GM23338 (cell line): ENCODE data around the gene MYO18B. TPM values are rescaled to one million over a fixed set of nuclear protein-coding genes. Genes with fewer than 3 reads are reported as not detected.
A peak's percentile ranks its signal among the peaks of the same experiment; 100 is the strongest.

Experiments used
- ATAC-seq: fragments of 200-7000 bp; cut with Tn5 transposase; 3 replicates; pipeline ENCODE4 v1.9.1; 2020
- DNase-seq: peaks from one replicate; pipeline ENCODE4 v3.0.0-alpha.2; 2015; ENCODE audit warnings: low spot score
- H2AFZ ChIP-seq: fragments of 200-600 bp; sonication (generic); 2 replicates; pipeline ENCODE4 v1.8.0; 2016; ENCODE audit warnings: antibody characterized with exemption, mild to moderate bottlenecking, moderate library complexity
- H3F3A ChIP-seq: fragments of 200-600 bp; sonication (generic); replicated peaks from 2 replicates; pipeline ENCODE4 v1.8.0; 2017; ENCODE audit warnings: antibody characterized with exemption, mixed run types, low read depth
- H3K27ac ChIP-seq: fragments of 200-600 bp; sonication (generic); 2 replicates; pipeline ENCODE4 v1.6.1; 2016; ENCODE audit warnings: low read depth
- H3K27me3 ChIP-seq: fragments of 200-600 bp; sonication (generic); 2 replicates; pipeline ENCODE4 v1.8.0; 2016; ENCODE audit warnings: mild to moderate bottlenecking, mixed run types, moderate library complexity; ENCODE audit not compliant: insufficient read depth
- H3K36me3 ChIP-seq: fragments of 200-600 bp; sonication (generic); 2 replicates; pipeline ENCODE4 v1.8.0; 2016; ENCODE audit warnings: mild to moderate bottlenecking; ENCODE audit not compliant: insufficient read depth
- H3K4me1 ChIP-seq: fragments of 200-600 bp; sonication (generic); 2 replicates; pipeline ENCODE4 v1.8.0; 2016; ENCODE audit warnings: mild to moderate bottlenecking, moderate library complexity; ENCODE audit not compliant: insufficient read depth
- H3K4me2 ChIP-seq: fragments of 200-600 bp; sonication (generic); 2 replicates; pipeline ENCODE4 v1.7.1; 2017; ENCODE audit warnings: mixed run types
- H3K4me3 ChIP-seq: fragments of 200-600 bp; sonication (generic); 2 replicates; pipeline ENCODE4 v1.6.1; 2016; ENCODE audit warnings: mixed run types
- H3K79me2 ChIP-seq: fragments of 200-600 bp; sonication (generic); replicated peaks from 2 replicates; pipeline ENCODE4 v1.8.0; 2017; ENCODE audit warnings: mild to moderate bottlenecking; ENCODE audit not compliant: insufficient read depth
- H3K9me2 ChIP-seq: fragments of 200-600 bp; sonication (generic); 2 replicates; pipeline ENCODE4 v1.8.0; 2017; ENCODE audit not compliant: insufficient read depth
- H4K20me1 ChIP-seq: fragments of 200-600 bp; sonication (generic); replicated peaks from 2 replicates; pipeline ENCODE4 v1.8.0; 2017; ENCODE audit warnings: mild to moderate bottlenecking; ENCODE audit not compliant: insufficient read depth
- H3K27ac Mint-ChIP-seq: 2 replicates; pipeline ENCODE4 v1.8.0; 2020; ENCODE audit warnings: inconsistent platforms, mild to moderate bottlenecking, moderate library complexity, mixed read lengths
- H3K27me3 Mint-ChIP-seq: 3 replicates; pipeline ENCODE4 v1.8.0; 2022; ENCODE audit warnings: low read depth, mild to moderate bottlenecking, moderate library complexity, mixed read lengths, inconsistent platforms; ENCODE audit not compliant: insufficient read depth, poor library complexity
- H3K36me3 Mint-ChIP-seq: 3 replicates; pipeline ENCODE4 v1.8.0; 2021; ENCODE audit warnings: low read depth, mild to moderate bottlenecking, inconsistent platforms, moderate library complexity, mixed read lengths
- H3K4me1 Mint-ChIP-seq: 3 replicates; pipeline ENCODE4 v1.8.0; 2020; ENCODE audit warnings: mild to moderate bottlenecking, inconsistent platforms, mixed read lengths
- H3K4me3 Mint-ChIP-seq: 3 replicates; pipeline ENCODE4 v1.8.0; 2021; ENCODE audit warnings: moderate library complexity, mild to moderate bottlenecking, inconsistent platforms, mixed read lengths
- H3K9me3 Mint-ChIP-seq: 3 replicates; pipeline ENCODE4 v1.8.0; 2020; ENCODE audit warnings: moderate library complexity, mild to moderate bottlenecking, inconsistent platforms, mixed read lengths
- CREB1 ChIP-seq: fragments of 250-450 bp; sonication (Bioruptor Pico); IDR thresholded peaks from 2 replicates; pipeline ENCODE4 v1.5.0; 2020; ENCODE audit warnings: low read depth, mild to moderate bottlenecking, moderate library complexity
- EZH2 ChIP-seq: fragments of 200-600 bp; sonication (generic); IDR thresholded peaks from one replicate; pipeline ENCODE4 v1.8.0; 2017; ENCODE audit warnings: antibody characterized with exemption, mild to moderate bottlenecking, low read depth; ENCODE audit not compliant: unreplicated experiment
- EZH2phosphoT487 ChIP-seq: fragments of 200-600 bp; sonication (generic); IDR thresholded peaks from one replicate; pipeline ENCODE4 v1.8.1; 2018; ENCODE audit warnings: antibody characterized with exemption; ENCODE audit not compliant: unreplicated experiment
- JUNB ChIP-seq: IDR thresholded peaks from one replicate; pipeline ENCODE4 v1.6.1; 2016; ENCODE audit warnings: antibody characterized with exemption; ENCODE audit not compliant: unreplicated experiment
- NANOG ChIP-seq: IDR thresholded peaks from 2 replicates; pipeline ENCODE4 v1.6.1; 2016; ENCODE audit warnings: antibody characterized with exemption, borderline replicate concordance
- POLR2AphosphoS5 ChIP-seq: IDR thresholded peaks from 2 replicates; pipeline ENCODE4 v1.6.1; 2016; ENCODE audit warnings: antibody characterized with exemption, low read depth
- STAT1 ChIP-seq: IDR thresholded peaks from one replicate; pipeline ENCODE4 v1.6.1; 2016; ENCODE audit warnings: antibody characterized with exemption; ENCODE audit not compliant: unreplicated experiment
- ZNF114 ChIP-seq: fragments of 250-450 bp; sonication (Bioruptor Pico); IDR thresholded peaks from 2 replicates; pipeline ENCODE4 v1.5.0; 2020; ENCODE audit warnings: mild to moderate bottlenecking, moderate library complexity
- ZNF331 ChIP-seq: fragments of 250-450 bp; sonication (Bioruptor Pico); IDR thresholded peaks from 2 replicates; pipeline ENCODE4 v1.5.0; 2020; ENCODE audit warnings: low read depth, mild to moderate bottlenecking, moderate library complexity
- polyA plus RNA-seq: library from polyadenylated mRNA; unstranded; fragments of >200 nt; fragmentation: Nextera tagmentation; extraction: Ambion mirVana; gene quantifications from 2 replicates; pipeline ENCODE4 v1.2.1, GENCODE V29; 2016
- total RNA-seq: library from RNA; depleted of rRNA; stranded (reverse); fragments of >200 nt; shearing (Covaris generic); gene quantifications from 2 replicates; pipeline ENCODE4 v1.2.3, GENCODE V29; 2014
- TF ChIP-seq, protein P1 (sequence below): fragments of 250-450 bp; sonication (Bioruptor Pico); IDR thresholded peaks from 2 replicates; pipeline ENCODE4 v1.5.0; 2020; ENCODE audit warnings: mild to moderate bottlenecking, moderate library complexity
- TF ChIP-seq, protein P2 (sequence below): IDR thresholded peaks from 2 replicates; pipeline ENCODE4 v1.6.1; 2016; ENCODE audit warnings: antibody characterized with exemption
- TF ChIP-seq, protein P3 (sequence below), 2 experiments: fragments of 200-600 bp in 1 of 2; sonication (generic) in 1 of 2; conservative IDR thresholded peaks; 2 replicates each; pipeline versions ENCODE4 v1.5.1 to v1.6.1; 2016 to 2017; ENCODE audit warnings: antibody characterized with exemption in 2 of 2, low read depth in 2 of 2, mild to moderate bottlenecking in 2 of 2, moderate library complexity in 1 of 2
- TF ChIP-seq, protein P4 (sequence below): IDR thresholded peaks from one replicate; pipeline ENCODE4 v1.6.1; 2018; ENCODE audit warnings: antibody characterized with exemption; ENCODE audit not compliant: unreplicated experiment

Gene MYO18B
- total and polyA plus RNA-seq, 2 experiments from 2014 or later, result 0.36 to 0.45 TPM

DNA sequence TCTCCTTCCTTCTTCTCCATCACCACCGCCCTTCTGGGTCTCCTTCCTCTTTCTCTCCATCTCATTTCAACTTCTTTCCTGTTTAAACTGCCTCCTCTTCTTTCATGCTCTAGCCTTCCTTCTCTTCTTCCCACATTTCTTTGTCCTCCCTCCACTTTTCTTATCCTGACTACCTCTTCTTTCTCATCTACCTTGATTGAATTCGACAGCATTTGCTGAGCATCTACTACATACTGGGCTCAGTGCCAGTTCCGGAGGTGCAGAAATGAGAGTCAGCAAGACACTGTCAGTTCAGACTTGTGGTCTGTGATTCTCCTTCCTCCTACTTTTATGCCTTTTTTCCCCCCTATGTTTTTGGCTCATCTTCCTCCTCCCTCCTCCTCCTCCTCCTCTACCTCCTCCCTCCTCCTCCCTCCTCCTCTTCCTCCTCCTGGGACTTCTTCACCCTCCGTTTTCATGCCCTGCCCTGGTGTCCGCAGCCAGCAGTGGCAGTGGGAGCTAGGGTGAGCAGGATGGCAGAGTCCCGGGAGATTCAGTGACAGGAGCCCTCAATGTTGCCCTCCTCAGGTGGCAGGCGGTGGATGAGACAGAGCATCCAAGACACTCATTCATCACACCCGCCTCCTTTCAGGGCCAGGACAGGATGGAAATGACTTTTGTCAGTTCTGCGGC is 281.3 kb downstream of the MYO18B start:
- H4K20me1 ChIP-seq, result no peaks in the 10 kb centered on the region
- no peaks in the 10 kb centered on the region for H3K36me3 Mint-ChIP-seq
- peak; percentile 65 for ATAC-seq
- H3F3A ChIP-seq, result no peaks in the 10 kb centered on the region
- peaks cover 6% of the 10 kb centered on the region for H3K27me3 Mint-ChIP-seq
- no peaks in the 10 kb centered on the region for H3K27me3 ChIP-seq
- H3K27ac ChIP-seq, result no peak overlapping the region
- peaks cover 3% of the 10 kb centered on the region; the same call in 2 of the 3 replicates for H3K4me1 Mint-ChIP-seq
- H3K9me3 Mint-ChIP-seq, result no peaks in the 10 kb centered on the region
- no peak overlapping the region for H3K4me3 Mint-ChIP-seq
- H3K36me3 ChIP-seq, result no peaks in the 10 kb centered on the region
- H3K27ac Mint-ChIP-seq, result no peak overlapping the region
- no peak overlapping the region for H2AFZ ChIP-seq
- H3K9me2 ChIP-seq, result no peaks in the 10 kb centered on the region
- TF ChIP-seq JUNB, result no peak
- TF ChIP-seq, protein P1, sequence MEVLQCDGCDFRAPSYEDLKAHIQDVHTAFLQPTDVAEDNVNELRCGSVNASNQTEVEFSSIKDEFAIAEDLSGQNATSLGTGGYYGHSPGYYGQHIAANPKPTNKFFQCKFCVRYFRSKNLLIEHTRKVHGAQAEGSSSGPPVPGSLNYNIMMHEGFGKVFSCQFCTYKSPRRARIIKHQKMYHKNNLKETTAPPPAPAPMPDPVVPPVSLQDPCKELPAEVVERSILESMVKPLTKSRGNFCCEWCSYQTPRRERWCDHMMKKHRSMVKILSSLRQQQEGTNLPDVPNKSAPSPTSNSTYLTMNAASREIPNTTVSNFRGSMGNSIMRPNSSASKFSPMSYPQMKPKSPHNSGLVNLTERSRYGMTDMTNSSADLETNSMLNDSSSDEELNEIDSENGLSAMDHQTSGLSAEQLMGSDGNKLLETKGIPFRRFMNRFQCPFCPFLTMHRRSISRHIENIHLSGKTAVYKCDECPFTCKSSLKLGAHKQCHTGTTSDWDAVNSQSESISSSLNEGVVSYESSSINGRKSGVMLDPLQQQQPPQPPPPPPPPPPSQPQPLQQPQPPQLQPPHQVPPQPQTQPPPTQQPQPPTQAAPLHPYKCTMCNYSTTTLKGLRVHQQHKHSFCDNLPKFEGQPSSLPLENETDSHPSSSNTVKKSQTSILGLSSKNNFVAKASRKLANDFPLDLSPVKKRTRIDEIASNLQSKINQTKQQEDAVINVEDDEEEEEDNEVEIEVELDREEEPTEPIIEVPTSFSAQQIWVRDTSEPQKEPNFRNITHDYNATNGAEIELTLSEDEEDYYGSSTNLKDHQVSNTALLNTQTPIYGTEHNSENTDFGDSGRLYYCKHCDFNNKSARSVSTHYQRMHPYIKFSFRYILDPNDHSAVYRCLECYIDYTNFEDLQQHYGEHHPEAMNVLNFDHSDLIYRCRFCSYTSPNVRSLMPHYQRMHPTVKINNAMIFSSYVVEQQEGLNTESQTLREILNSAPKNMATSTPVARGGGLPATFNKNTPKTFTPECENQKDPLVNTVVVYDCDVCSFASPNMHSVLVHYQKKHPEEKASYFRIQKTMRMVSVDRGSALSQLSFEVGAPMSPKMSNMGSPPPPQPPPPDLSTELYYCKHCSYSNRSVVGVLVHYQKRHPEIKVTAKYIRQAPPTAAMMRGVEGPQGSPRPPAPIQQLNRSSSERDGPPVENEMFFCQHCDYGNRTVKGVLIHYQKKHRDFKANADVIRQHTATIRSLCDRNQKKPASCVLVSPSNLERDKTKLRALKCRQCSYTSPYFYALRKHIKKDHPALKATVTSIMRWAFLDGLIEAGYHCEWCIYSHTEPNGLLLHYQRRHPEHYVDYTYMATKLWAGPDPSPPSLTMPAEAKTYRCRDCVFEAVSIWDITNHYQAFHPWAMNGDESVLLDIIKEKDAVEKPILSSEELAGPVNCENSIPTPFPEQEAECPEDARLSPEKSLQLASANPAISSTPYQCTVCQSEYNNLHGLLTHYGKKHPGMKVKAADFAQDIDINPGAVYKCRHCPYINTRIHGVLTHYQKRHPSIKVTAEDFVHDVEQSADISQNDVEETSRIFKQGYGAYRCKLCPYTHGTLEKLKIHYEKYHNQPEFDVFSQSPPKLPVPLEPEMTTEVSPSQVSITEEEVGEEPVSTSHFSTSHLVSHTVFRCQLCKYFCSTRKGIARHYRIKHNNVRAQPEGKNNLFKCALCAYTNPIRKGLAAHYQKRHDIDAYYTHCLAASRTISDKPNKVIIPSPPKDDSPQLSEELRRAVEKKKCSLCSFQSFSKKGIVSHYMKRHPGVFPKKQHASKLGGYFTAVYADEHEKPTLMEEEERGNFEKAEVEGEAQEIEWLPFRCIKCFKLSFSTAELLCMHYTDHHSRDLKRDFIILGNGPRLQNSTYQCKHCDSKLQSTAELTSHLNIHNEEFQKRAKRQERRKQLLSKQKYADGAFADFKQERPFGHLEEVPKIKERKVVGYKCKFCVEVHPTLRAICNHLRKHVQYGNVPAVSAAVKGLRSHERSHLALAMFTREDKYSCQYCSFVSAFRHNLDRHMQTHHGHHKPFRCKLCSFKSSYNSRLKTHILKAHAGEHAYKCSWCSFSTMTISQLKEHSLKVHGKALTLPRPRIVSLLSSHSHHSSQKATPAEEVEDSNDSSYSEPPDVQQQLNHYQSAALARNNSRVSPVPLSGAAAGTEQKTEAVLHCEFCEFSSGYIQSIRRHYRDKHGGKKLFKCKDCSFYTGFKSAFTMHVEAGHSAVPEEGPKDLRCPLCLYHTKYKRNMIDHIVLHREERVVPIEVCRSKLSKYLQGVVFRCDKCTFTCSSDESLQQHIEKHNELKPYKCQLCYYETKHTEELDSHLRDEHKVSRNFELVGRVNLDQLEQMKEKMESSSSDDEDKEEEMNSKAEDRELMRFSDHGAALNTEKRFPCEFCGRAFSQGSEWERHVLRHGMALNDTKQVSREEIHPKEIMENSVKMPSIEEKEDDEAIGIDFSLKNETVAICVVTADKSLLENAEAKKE (CRISPR knock-in tag), result no peak
- TF ChIP-seq NANOG, result no peak
- TF ChIP-seq EZH2phosphoT487, result no peak
- TF ChIP-seq EZH2, result no peak
- TF ChIP-seq, protein P2, sequence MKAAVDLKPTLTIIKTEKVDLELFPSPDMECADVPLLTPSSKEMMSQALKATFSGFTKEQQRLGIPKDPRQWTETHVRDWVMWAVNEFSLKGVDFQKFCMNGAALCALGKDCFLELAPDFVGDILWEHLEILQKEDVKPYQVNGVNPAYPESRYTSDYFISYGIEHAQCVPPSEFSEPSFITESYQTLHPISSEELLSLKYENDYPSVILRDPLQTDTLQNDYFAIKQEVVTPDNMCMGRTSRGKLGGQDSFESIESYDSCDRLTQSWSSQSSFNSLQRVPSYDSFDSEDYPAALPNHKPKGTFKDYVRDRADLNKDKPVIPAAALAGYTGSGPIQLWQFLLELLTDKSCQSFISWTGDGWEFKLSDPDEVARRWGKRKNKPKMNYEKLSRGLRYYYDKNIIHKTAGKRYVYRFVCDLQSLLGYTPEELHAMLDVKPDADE, result no peak
- TF ChIP-seq POLR2AphosphoS5, result no peak
- no peak for TF ChIP-seq ZNF331 (CRISPR knock-in tag)
- no peak for TF ChIP-seq CREB1
- TF ChIP-seq, protein P3, sequence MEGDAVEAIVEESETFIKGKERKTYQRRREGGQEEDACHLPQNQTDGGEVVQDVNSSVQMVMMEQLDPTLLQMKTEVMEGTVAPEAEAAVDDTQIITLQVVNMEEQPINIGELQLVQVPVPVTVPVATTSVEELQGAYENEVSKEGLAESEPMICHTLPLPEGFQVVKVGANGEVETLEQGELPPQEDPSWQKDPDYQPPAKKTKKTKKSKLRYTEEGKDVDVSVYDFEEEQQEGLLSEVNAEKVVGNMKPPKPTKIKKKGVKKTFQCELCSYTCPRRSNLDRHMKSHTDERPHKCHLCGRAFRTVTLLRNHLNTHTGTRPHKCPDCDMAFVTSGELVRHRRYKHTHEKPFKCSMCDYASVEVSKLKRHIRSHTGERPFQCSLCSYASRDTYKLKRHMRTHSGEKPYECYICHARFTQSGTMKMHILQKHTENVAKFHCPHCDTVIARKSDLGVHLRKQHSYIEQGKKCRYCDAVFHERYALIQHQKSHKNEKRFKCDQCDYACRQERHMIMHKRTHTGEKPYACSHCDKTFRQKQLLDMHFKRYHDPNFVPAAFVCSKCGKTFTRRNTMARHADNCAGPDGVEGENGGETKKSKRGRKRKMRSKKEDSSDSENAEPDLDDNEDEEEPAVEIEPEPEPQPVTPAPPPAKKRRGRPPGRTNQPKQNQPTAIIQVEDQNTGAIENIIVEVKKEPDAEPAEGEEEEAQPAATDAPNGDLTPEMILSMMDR (conservative IDR thresholded peaks at IDR 0.05; ENCODE audit: low read depth in 2 of 2), result no peak; a peak in 1 of 4 replicates
- TF ChIP-seq ZNF114, result no peak
- no peak for TF ChIP-seq STAT1
- TF ChIP-seq, protein P4, sequence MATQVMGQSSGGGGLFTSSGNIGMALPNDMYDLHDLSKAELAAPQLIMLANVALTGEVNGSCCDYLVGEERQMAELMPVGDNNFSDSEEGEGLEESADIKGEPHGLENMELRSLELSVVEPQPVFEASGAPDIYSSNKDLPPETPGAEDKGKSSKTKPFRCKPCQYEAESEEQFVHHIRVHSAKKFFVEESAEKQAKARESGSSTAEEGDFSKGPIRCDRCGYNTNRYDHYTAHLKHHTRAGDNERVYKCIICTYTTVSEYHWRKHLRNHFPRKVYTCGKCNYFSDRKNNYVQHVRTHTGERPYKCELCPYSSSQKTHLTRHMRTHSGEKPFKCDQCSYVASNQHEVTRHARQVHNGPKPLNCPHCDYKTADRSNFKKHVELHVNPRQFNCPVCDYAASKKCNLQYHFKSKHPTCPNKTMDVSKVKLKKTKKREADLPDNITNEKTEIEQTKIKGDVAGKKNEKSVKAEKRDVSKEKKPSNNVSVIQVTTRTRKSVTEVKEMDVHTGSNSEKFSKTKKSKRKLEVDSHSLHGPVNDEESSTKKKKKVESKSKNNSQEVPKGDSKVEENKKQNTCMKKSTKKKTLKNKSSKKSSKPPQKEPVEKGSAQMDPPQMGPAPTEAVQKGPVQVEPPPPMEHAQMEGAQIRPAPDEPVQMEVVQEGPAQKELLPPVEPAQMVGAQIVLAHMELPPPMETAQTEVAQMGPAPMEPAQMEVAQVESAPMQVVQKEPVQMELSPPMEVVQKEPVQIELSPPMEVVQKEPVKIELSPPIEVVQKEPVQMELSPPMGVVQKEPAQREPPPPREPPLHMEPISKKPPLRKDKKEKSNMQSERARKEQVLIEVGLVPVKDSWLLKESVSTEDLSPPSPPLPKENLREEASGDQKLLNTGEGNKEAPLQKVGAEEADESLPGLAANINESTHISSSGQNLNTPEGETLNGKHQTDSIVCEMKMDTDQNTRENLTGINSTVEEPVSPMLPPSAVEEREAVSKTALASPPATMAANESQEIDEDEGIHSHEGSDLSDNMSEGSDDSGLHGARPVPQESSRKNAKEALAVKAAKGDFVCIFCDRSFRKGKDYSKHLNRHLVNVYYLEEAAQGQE, result no peak
- DNase-seq, result peak; percentile 18
- no peak overlapping the region for H3K4me2 ChIP-seq
- no peaks in the 10 kb centered on the region for H3K4me1 ChIP-seq
- no peak overlapping the region for H3K4me3 ChIP-seq
- H3K79me2 ChIP-seq, result no peaks in the 10 kb centered on the region
